Fibroblast of upper back skin (primary cell): ENCODE data around the gene ASCL4.
"Not testable (repeated sequence)": the region's sequence is repeated elsewhere in the genome, so short reads cannot be mapped to it uniquely, and the experiment has no call there.

Experiments
- DNase-seq: peaks from one replicate; pipeline ENCODE4 v3.0.0-alpha.2; 2013

ASCL4 gene

GRCh38 chr12:107774349-107775029, at the start of gene ASCL4:
Gene ASCL4 (plus strand): TSS chr12:107774704. CDS start chr12:107775219, 515 bp downstream.
- DNase-seq: no peak

GRCh38 chr12:107727327-107727726, 47.2 kb upstream of the ASCL4 start:
- not testable (repeated sequence) for DNase-seq

GRCh38 chr12:107727742-107728141, 46.8 kb upstream of the ASCL4 start:
- not testable (repeated sequence) for DNase-seq

- DNase-seq: no peak
These were observed 43.7 kb upstream of the ASCL4 start for GRCh38 chr12:107730618-107731341.

- no peak for DNase-seq
These were observed 43.1 kb upstream of the ASCL4 start for GRCh38 chr12:107731366-107731765.

- DNase-seq: no peak
These were observed 42.1 kb upstream of the ASCL4 start for GRCh38 chr12:107732365-107732764.

GRCh38 chr12:107734139-107734538, 40.4 kb upstream of the ASCL4 start:
- DNase-seq: no peak

- no peak for DNase-seq
These were observed 38.7 kb upstream of the ASCL4 start for GRCh38 chr12:107735763-107736162.

GRCh38 chr12:107736914-107737313, 37.6 kb upstream of the ASCL4 start:
- DNase-seq: no peak

GRCh38 chr12:107748472-107748871, 26.0 kb upstream of the ASCL4 start:
- DNase-seq: peak; percentile 81

- DNase-seq: peak; percentile 65
These were observed 25.4 kb upstream of the ASCL4 start for GRCh38 chr12:107749083-107749482.

GRCh38 chr12:107759410-107759809, 15.1 kb upstream of the ASCL4 start:
- DNase-seq: peak; percentile 78

- no peak for DNase-seq
These were observed 14.2 kb upstream of the ASCL4 start for GRCh38 chr12:107760207-107760808.

GRCh38 chr12:107760809-107761501, 13.5 kb upstream of the ASCL4 start, which contains the start of gene PRDM4:
Gene PRDM4 (minus strand): TSS chr12:107761137. CDS start chr12:107760515, 622 bp downstream.
- DNase-seq: peak; percentile 95

- DNase-seq: no peak
These were observed 13.0 kb upstream of the ASCL4 start for GRCh38 chr12:107761502-107761904.

GRCh38 chr12:107762874-107763273, 11.6 kb upstream of the ASCL4 start:
- no peak for DNase-seq

- no peak for DNase-seq
These were observed 9.9 kb upstream of the ASCL4 start for GRCh38 chr12:107764626-107765025.

- DNase-seq: no peak
These were observed 9.2 kb upstream of the ASCL4 start for GRCh38 chr12:107765316-107765715.

- DNase-seq: no peak
These were observed 7.0 kb upstream of the ASCL4 start for GRCh38 chr12:107767466-107767865.

GRCh38 chr12:107775093-107775721, 703 bp downstream of the ASCL4 start:
- DNase-seq: no peak

- DNase-seq: no peak
These were observed 1.7 kb downstream of the ASCL4 start for GRCh38 chr12:107776171-107776570.

GRCh38 chr12:107778383-107779025, 4.0 kb downstream of the ASCL4 start:
- no peak for DNase-seq
